Esophagus muscularis mucosa (tissue), 4 donors: ENCODE measurements around the gene CEBPE.

Source experiments
- CTCF ChIP-seq, 3 experiments: fragments of 200-600 bp in 2 of 3; fragments of 450-650 bp in 1 of 3; sonication (generic) in 2 of 3; IDR thresholded peaks; one replicate each; pipeline ENCODE4 v1.5.1; 2017 to 2019; ENCODE audit warnings: antibody characterized with exemption in 3 of 3, mild to moderate bottlenecking in 2 of 3, moderate library complexity in 1 of 3
- EP300 ChIP-seq: sonication (generic); formaldehyde crosslinking; IDR thresholded peaks from one replicate; pipeline ENCODE4 v1.6.1; 2017; ENCODE audit warnings: antibody characterized with exemption
- POLR2A ChIP-seq: fragments of 450-650 bp; IDR thresholded peaks from one replicate; pipeline ENCODE4 v1.6.1; 2017; ENCODE audit warnings: antibody characterized with exemption, moderate library complexity, mild to moderate bottlenecking, low read depth

GRCh38 chr14:23085458-23085857, 33.6 kb downstream of the CEBPE start:
- TF ChIP-seq POLR2A: no peak
- TF ChIP-seq CTCF (IDR thresholded peaks at IDR 0.05): no peak
- TF ChIP-seq EP300: no peak
